SH-SY5Y (cell line): ENCODE results near the gene COG3.

Experiments used
- GATA2 ChIP-seq: IDR thresholded peaks from 2 replicates; pipeline ENCODE4 v1.6.1; 2011; ENCODE audit warnings: mild to moderate bottlenecking, low read depth, low read length
- GATA3 ChIP-seq: IDR thresholded peaks from 2 replicates; pipeline ENCODE4 v1.6.1; 2011; ENCODE audit warnings: low read depth, mild to moderate bottlenecking, low read length, moderate library complexity

DNA sequence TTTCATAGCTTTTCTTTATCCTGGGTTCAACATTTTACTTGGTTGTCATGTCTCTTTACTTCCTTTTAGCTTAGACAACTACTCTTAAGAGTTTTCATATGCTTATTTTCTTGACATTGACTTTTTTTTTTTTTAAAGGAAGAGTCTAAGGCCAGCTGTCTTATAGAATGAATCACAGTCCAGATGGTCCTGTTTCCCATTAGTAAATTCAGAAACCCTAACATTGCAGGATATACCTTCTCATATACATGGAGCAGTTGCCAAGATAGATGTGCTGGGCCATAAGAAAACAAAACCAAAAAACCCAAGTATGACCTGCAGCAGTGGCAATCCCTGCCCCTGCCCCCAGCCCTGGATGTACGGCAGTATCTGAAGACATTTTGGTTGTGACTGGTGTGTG, 72.8 kb downstream of the COG3 start:
- no peak for TF ChIP-seq GATA2
- TF ChIP-seq GATA3: no peak
